ENCODE data around the gene CEP112.
A peak's percentile ranks its signal among the peaks of the same experiment; 100 is the strongest.

Gene CEP112

GRCh38 chr17:66191593-66192377 is at the start of gene CEP112:
TSS of gene CEP112 (minus strand) at chr17:66192133.
- peak in 1 of 2 experiments; percentile 82 for DNase-seq

- no peak for DNase-seq
These were observed 48.7 kb upstream of the CEP112 start for GRCh38 chr17:66240630-66241029.

DNA sequence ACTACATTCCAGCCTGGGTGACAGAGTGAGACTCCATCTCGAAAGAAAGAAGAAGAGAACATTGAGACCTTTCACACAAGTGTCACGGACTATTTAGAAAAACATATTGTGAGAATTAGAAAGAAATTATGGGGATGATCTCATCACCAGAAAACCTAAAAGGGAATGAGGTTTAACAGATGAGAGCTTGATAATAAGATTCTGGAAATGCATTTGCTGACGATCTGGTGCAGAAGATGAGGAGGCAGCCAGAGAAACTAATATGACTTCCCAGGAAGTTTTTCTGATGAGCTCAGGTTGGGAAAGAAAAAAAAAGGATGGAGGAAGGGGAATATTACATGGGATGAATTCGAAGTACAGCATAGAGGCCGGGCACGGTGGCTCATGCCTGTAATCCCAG is 48.1 kb upstream of the CEP112 start:
- no peak for DNase-seq

DNA sequence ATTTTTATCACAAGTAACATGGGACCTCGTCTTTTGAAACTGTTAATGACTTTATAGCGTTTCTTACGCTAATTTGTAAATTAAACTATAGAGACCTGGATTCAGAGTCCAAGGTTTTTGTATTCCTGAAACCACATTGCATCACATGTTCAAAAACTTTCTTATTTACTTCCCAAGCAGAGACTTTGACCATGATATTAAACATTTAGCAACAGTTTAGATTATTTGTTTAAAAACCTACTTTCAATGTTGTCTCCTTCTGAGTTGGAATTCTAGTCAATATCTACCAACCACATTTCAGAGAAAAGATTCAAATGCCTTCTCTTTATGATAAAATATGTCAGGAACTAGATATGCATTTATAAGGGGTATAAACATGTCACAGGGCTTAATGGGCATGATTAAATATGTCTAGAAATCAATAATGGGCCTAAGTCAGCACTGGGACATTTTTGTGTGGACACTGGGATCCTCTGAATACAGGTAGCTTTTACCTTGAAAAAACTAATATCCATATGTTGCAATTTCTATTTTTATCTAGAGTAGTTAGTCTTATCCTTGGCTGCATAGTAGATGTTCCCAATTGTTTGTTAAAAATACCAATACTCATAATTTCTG is 43.6 kb upstream of the CEP112 start:
- DNase-seq, result no peak

DNA sequence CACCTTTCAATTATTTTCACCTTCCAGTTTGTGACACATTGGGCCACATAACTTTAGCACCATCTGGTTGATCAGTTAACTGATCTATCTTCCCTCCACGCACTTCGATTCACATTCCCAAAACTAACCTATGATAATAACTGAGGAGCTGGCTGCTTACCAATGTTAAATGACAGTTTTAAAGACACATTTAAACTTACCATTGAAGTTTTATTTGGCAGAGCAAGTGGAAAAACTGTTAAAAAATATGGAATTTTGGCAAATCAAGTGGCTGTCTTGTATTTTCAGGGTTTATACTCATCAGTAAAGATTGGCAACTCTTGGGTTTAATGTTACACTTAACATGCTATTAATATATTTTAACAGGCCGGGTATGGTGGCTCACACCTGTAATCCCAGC is 42.7 kb upstream of the CEP112 start:
- DNase-seq, result no peak

GRCh38 chr17:66233023-66233753 is 41.3 kb upstream of the CEP112 start:
- DNase-seq, result peak in 1 of 2 experiments; percentile 2

- no peak for DNase-seq
These were observed 39.1 kb upstream of the CEP112 start for GRCh38 chr17:66230922-66231591.

DNA sequence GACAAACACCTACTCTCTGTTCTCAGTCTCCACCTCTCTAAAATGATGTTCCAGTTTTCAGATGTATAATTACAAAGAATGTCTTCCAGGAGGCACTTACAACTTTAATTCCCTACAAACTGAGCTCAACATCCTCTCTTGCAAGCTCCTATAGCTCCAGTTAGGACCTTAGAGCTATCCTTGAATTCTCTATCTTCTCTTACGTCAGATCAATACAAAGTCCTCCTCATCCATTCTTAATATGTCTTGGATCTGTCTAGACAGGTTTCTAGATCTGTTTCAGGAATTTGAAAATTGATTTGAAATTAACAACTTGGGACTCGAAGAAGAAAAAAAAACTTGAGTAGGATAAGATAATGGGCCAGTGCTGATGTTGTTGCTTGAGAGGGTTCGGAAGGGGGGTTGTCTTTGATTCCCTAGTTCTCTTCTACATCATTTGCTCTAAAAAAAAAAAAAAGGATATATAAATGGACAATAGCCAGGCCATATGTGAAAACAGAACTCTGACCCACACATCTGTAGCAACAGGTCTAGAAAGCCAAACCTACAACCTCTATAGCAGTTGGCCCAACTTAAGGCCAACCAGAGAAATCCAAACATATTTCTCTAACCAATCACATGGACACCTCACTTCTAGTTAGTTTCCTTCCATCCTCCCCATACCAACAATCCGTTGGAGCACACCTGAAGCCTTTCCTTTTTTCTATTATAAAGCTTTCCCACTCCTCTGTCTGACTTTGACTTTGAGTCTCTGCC is 38.0 kb upstream of the CEP112 start:
- DNase-seq, result no peak

GRCh38 chr17:66228887-66229782 is 37.2 kb upstream of the CEP112 start, which contains the start of gene APOH:
TSS of gene APOH (minus strand) at chr17:66229415. CDS start at chr17:66229379, 36 bp downstream.
- DNase-seq, result no peak

- no peak for DNase-seq
These were observed 35.5 kb upstream of the CEP112 start for GRCh38 chr17:66227212-66228045.

- no peak for DNase-seq
These were observed 30.9 kb upstream of the CEP112 start for GRCh38 chr17:66222798-66223350.

GRCh38 chr17:66221755-66222530 is 30.0 kb upstream of the CEP112 start:
- DNase-seq, result no peak

- no peak for DNase-seq
These were observed 29.4 kb upstream of the CEP112 start for GRCh38 chr17:66221343-66221742.

- DNase-seq, result no peak
These were observed 28.3 kb upstream of the CEP112 start for GRCh38 chr17:66220079-66220835.

DNA sequence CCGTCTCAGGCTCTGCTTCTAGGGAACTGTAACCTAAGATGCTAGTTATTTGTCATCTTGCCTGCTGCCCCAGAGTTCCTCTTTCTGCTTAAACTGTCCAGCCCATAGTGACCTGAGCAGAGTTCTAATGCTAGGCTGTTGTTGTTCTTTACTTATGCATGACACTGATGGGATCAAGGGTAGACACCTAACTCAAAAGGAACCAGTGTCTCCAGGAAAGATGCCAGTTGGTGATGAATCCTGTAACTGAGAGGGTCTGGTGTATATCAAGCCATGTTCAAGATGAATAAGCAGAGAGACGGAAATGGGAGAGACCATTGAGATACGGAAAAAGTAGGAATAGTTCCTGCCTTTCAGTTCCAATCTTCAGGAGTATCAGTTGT is 23.6 kb upstream of the CEP112 start:
- DNase-seq, result no peak

- peak; percentile 89 to 91 for DNase-seq
These were observed 23.1 kb upstream of the CEP112 start for GRCh38 chr17:66214884-66215528.

DNA sequence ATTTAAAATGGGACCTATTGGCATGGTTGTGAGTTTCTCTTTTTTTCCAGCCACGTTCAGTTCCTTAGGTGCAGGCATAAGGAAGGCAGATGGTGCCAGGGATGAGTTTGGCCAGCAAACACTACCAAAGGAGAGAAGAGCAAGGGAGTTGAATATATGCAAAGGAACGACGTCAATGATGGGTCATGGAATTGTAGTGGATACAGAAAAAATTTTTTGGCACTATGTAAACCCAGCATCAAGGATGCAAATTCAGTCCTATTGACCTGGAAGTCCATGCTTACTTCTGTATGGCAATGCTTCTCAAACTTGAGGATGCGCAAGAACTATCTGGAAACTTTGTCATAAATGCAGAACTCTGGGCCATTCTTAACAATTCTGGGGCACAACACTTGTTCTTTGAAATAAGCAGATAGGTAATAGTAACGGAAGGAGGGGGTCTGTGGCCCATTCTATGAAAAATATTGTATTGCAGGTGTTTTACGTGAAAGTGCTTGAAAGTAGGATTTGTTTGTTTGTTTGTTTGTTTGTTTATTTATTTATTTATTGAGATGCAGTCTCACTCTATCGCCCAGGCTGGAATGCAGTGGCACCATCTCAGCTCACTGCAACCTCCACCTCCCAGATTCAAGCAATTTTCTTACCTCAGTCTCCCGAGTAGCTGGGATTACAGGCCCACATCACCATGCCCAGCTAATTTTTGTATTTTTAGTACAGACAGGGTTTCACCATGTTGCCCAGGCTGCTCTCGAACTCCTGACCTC is 19.3 kb upstream of the CEP112 start:
- no peak for DNase-seq

Measured in NCI-H526 (cell line).